Mesenchymal stem cell (in vitro differentiated cells and primary cell): ENCODE results near the gene FBXO22. TPM values are rescaled to one million over a fixed set of nuclear protein-coding genes. Genes with fewer than 3 reads are reported as not detected.
A peak's percentile ranks its signal among the peaks of the same experiment; 100 is the strongest.

Experiments used
- DNase-seq: peaks from one replicate; pipeline ENCODE4 v3.0.0-alpha.2; 2013
- H2AFZ ChIP-seq: one replicate; pipeline ENCODE4 v1.6.1; 2013; ENCODE audit warnings: low read depth, mild to moderate bottlenecking, control low read depth, inconsistent platforms, low read length, moderate library complexity
- H2AK5ac ChIP-seq: 2 replicates; pipeline ENCODE4 v1.6.1; 2013; ENCODE audit warnings: low read length, moderate library complexity, mild to moderate bottlenecking, inconsistent platforms; ENCODE audit not compliant: severe bottlenecking
- H2BK120ac ChIP-seq: one replicate; pipeline ENCODE4 v1.6.1; 2013; ENCODE audit warnings: low read depth, mild to moderate bottlenecking, inconsistent platforms, low read length, moderate library complexity
- H2BK12ac ChIP-seq, 2 experiments: one replicate each; pipeline ENCODE4 v1.6.1; 2013; ENCODE audit warnings: inconsistent platforms in 2 of 2, low read length in 2 of 2, mild to moderate bottlenecking in 2 of 2, moderate library complexity in 2 of 2, control low read depth in 1 of 2
- H2BK15ac ChIP-seq: one replicate; pipeline ENCODE4 v1.6.1; 2013; ENCODE audit warnings: mild to moderate bottlenecking, low read depth, inconsistent platforms; ENCODE audit not compliant: poor library complexity, severe bottlenecking
- H2BK5ac ChIP-seq: 2 replicates; pipeline ENCODE4 v1.6.1; 2013; ENCODE audit warnings: low read depth, mild to moderate bottlenecking, low read length, control low read depth, inconsistent platforms; ENCODE audit not compliant: poor library complexity, severe bottlenecking
- H3K14ac ChIP-seq, 2 experiments: one replicate each; pipeline ENCODE4 v1.6.1; 2013; ENCODE audit warnings: inconsistent platforms in 2 of 2, low read length in 2 of 2, control low read depth in 1 of 2, mild to moderate bottlenecking in 1 of 2, moderate library complexity in 1 of 2
- H3K18ac ChIP-seq, 2 experiments: one replicate each; pipeline ENCODE4 v1.6.1; 2013; ENCODE audit warnings: inconsistent platforms in 2 of 2, low read length in 2 of 2, control low read depth in 1 of 2, low read depth in 1 of 2, mild to moderate bottlenecking in 1 of 2
- H3K23ac ChIP-seq, 2 experiments: one replicate each; pipeline ENCODE4 v1.6.1; 2013; ENCODE audit warnings: inconsistent platforms in 2 of 2, low read length in 2 of 2, mild to moderate bottlenecking in 2 of 2, moderate library complexity in 2 of 2, control low read depth in 1 of 2
- H3K27ac ChIP-seq: 2 replicates; pipeline ENCODE4 v1.5.1; 2013; ENCODE audit warnings: mild to moderate bottlenecking, moderate library complexity, low read length, control low read depth, inconsistent platforms; ENCODE audit not compliant: poor library complexity, severe bottlenecking
- H3K27me3 ChIP-seq, 2 experiments: 2 replicates each; pipeline versions ENCODE4 v1.6.1 to v1.7.0; 2013; ENCODE audit warnings: low read length in 2 of 2, mild to moderate bottlenecking in 2 of 2, moderate library complexity in 2 of 2, control low read depth in 1 of 2, inconsistent platforms in 1 of 2; ENCODE audit not compliant: control insufficient read depth in 1 of 2, insufficient read depth in 1 of 2
- H3K36me3 ChIP-seq, 2 experiments: 2 replicates each; pipeline versions ENCODE4 v1.6.1 to v1.7.0; 2013; ENCODE audit warnings: low read length in 2 of 2, control low read depth in 1 of 2, inconsistent platforms in 1 of 2, low read depth in 1 of 2, mild to moderate bottlenecking in 1 of 2; ENCODE audit not compliant: insufficient read depth in 2 of 2, control insufficient read depth in 1 of 2
- H3K4ac ChIP-seq, 2 experiments: one replicate each; pipeline ENCODE4 v1.6.1; 2013; ENCODE audit warnings: inconsistent platforms in 2 of 2, low read length in 2 of 2, mild to moderate bottlenecking in 2 of 2, moderate library complexity in 2 of 2, control low read depth in 1 of 2, low read depth in 1 of 2
- H3K4me1 ChIP-seq: 2 replicates; pipeline ENCODE4 v1.6.1; 2013; ENCODE audit warnings: low read depth, low read length, control low read depth; ENCODE audit not compliant: control insufficient read depth, insufficient read depth
- H3K4me2 ChIP-seq: 2 replicates; pipeline ENCODE4 v1.6.1; 2013; ENCODE audit warnings: low read length, mild to moderate bottlenecking, inconsistent platforms; ENCODE audit not compliant: poor library complexity, severe bottlenecking
- H3K4me3 ChIP-seq, 2 experiments: 2 replicates each; pipeline versions ENCODE4 v1.5.1 to v1.7.0; 2013; ENCODE audit warnings: low read length in 2 of 2, mild to moderate bottlenecking in 2 of 2, control low read depth in 1 of 2, low read depth in 1 of 2; ENCODE audit not compliant: insufficient read depth in 1 of 2
- H3K79me1 ChIP-seq: replicated peaks from 2 replicates; pipeline ENCODE4 v1.6.1; 2013; ENCODE audit warnings: mild to moderate bottlenecking, control low read depth, low read length, inconsistent platforms; ENCODE audit not compliant: poor library complexity, severe bottlenecking
- H3K9ac ChIP-seq: 2 replicates; pipeline ENCODE4 v1.7.0; 2013; ENCODE audit warnings: mild to moderate bottlenecking, low read length, moderate library complexity
- H3K9me3 ChIP-seq: 2 replicates; pipeline ENCODE4 v1.7.0; 2013; ENCODE audit warnings: mild to moderate bottlenecking, low read length; ENCODE audit not compliant: control insufficient read depth
- H4K8ac ChIP-seq: one replicate; pipeline ENCODE4 v1.6.1; 2013; ENCODE audit warnings: inconsistent platforms, mild to moderate bottlenecking, low read length, moderate library complexity
- H4K91ac ChIP-seq: one replicate; pipeline ENCODE4 v1.6.1; 2013; ENCODE audit warnings: mild to moderate bottlenecking, low read length, inconsistent platforms
- WGBS: methylation state at CpG from one replicate; pipeline ENCODE4 v1.1.7; 2013; ENCODE audit warnings: mixed read lengths; 5-methylcytosine and 5-hydroxymethylcytosine counted together
- polyA plus RNA-seq, 2 experiments: library from polyadenylated mRNA; stranded (reverse); fragments of 200-250 nt; gene quantifications; one replicate each; pipeline ENCODE4 v1.2.3, GENCODE V29; 2013

FBXO22 gene
- 38.5 TPM for polyA plus RNA-seq (2013, experiment 1 of 2)
- polyA plus RNA-seq (2013, experiment 2 of 2) = 39.9 TPM

GRCh38 chr15:75903331-75904239, at the start of gene FBXO22:
FBXO22 (plus strand) TSS chr15:75903878; CDS start chr15:75903964, 86 bp downstream.
- H2BK15ac ChIP-seq = peak within 1 kb of the TSS; percentile 92
- peak within 1 kb of the TSS; percentile 69 for H2BK5ac ChIP-seq
- no peaks in the 10 kb centered on the region for H3K27me3 ChIP-seq
- peak within 1 kb of the TSS; percentile 75 for H2BK120ac ChIP-seq
- H2AK5ac ChIP-seq = peak within 1 kb of the TSS; percentile 96
- peaks cover 6% of the 10 kb centered on the region for H3K4me1 ChIP-seq
- peak within 1 kb of the TSS; percentile 97 for H3K9ac ChIP-seq
- H4K91ac ChIP-seq = peak within 1 kb of the TSS; percentile 48
- H3K23ac ChIP-seq = peak within 1 kb of the TSS in 1 of 2 experiments; percentile 61
- 3% methylated on average over 49 of the region's 63 CpGs for WGBS
- peak within 1 kb of the TSS; percentile 47 to 90 for H3K14ac ChIP-seq
- peak within 1 kb of the TSS; percentile 81 for H3K4me2 ChIP-seq
- peak; percentile 92 for DNase-seq
- H2AFZ ChIP-seq = peak within 1 kb of the TSS; percentile 20
- peak within 1 kb of the TSS; percentile 71 to 90 for H2BK12ac ChIP-seq
- peak within 1 kb of the TSS; percentile 3 to 75 for H3K4ac ChIP-seq
- H4K8ac ChIP-seq = peak within 1 kb of the TSS; percentile 88
- peaks cover 4 to 44% of the 10 kb centered on the region in 2 experiments for H3K36me3 ChIP-seq
- H3K18ac ChIP-seq = peak within 1 kb of the TSS; percentile 66 to 87
- no peaks in the 10 kb centered on the region for H3K9me3 ChIP-seq
- peak within 1 kb of the TSS; percentile 84 to 90 for H3K4me3 ChIP-seq
- peaks cover 11% of the 10 kb centered on the region for H3K79me1 ChIP-seq
- peak within 1 kb of the TSS; percentile 84 for H3K27ac ChIP-seq

GRCh38 chr15:75857886-75858285, 45.8 kb upstream of the FBXO22 start:
- Histone ChIP-seq H4K91ac (no peak overlapping the region), H3K18ac (no peak overlapping the region), H3K36me3 (peaks cover 7 to 41% of the 10 kb centered on the region in 2 experiments), H3K9ac (no peak overlapping the region), H2BK120ac (no peak overlapping the region), H3K14ac (no peak overlapping the region), H3K4me1 (peaks cover 3% of the 10 kb centered on the region), H2BK15ac (no peak overlapping the region), H3K4ac (no peak overlapping the region), H3K79me1 (peaks cover 27% of the 10 kb centered on the region), H2BK5ac (no peak overlapping the region), H4K8ac (no peak overlapping the region), H3K27ac (no peak overlapping the region), H3K9me3 (no peaks in the 10 kb centered on the region), H2AFZ (no peak overlapping the region), H2BK12ac (no peak overlapping the region), H2AK5ac (no peak overlapping the region), H3K27me3 (no peaks in the 10 kb centered on the region), H3K4me2 (no peak overlapping the region), H3K4me3 (no peak overlapping the region), H3K23ac (no peak overlapping the region)
- no peak for DNase-seq

DNA sequence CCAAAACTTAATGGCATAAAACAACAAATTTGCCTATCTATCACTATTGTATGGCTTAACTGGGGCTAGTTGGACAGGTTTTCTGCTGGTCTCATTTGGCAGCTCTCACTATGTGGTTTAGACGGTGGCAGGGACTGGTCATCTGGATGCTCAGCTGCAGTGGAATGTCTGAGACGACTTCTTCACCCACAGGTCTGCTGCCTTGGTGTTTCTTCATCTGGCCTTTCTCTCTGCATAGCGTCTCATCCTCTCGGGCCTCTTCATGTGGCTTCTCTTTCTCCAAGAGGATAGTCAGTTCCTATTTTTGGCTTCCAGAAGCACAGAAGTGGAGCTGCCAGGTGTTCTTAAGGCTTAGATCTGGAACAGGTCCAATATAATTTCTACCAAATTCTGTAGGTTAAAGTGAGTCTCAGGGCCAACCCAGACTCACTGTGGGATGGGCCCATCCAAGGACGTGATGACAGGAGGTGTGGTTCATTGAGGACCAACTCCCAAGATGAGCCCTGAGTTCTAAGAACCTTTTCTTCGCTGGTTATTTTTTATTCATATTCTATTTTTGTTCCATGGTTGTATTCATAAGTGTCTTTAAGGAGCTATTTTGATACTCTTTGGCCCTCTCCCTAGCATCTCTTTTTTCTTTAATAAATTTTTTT, 41.8 kb upstream of the FBXO22 start:
- Histone ChIP-seq H3K9ac (no peak overlapping the region), H3K79me1 (peaks cover 28% of the 10 kb centered on the region), H3K4me2 (no peak overlapping the region), H3K36me3 (peaks cover 7 to 26% of the 10 kb centered on the region in 2 experiments), H4K8ac (peak overlapping the region; percentile 49), H2BK120ac (peak overlapping the region; percentile 73), H2AK5ac (no peak overlapping the region), H3K27ac (no peak overlapping the region), H2BK12ac (no peak overlapping the region), H3K9me3 (no peaks in the 10 kb centered on the region), H3K27me3 (no peaks in the 10 kb centered on the region), H3K4ac (no peak overlapping the region), H2BK5ac (no peak overlapping the region), H4K91ac (no peak overlapping the region), H3K18ac (no peak overlapping the region), H3K4me1 (no peaks in the 10 kb centered on the region), H2AFZ (no peak overlapping the region), H3K4me3 (no peak overlapping the region), H2BK15ac (no peak overlapping the region), H3K14ac (no peak overlapping the region), H3K23ac (no peak overlapping the region)
- no peak for DNase-seq
- WGBS = 95% methylated on average over 5 of the region's 6 CpGs

- Histone ChIP-seq H3K4ac (no peak overlapping the region), H2BK120ac (no peak overlapping the region), H3K14ac (no peak overlapping the region), H3K18ac (no peak overlapping the region), H3K4me1 (no peaks in the 10 kb centered on the region), H3K9ac (no peak overlapping the region), H3K9me3 (no peaks in the 10 kb centered on the region), H3K4me3 (no peak overlapping the region), H3K36me3 (peaks cover 7 to 23% of the 10 kb centered on the region in 2 experiments), H3K79me1 (peaks cover 29% of the 10 kb centered on the region), H3K27me3 (no peaks in the 10 kb centered on the region), H3K4me2 (no peak overlapping the region), H2BK15ac (no peak overlapping the region), H2BK5ac (no peak overlapping the region), H2AK5ac (no peak overlapping the region), H4K8ac (no peak overlapping the region), H4K91ac (no peak overlapping the region), H2BK12ac (no peak overlapping the region), H2AFZ (no peak overlapping the region), H3K27ac (no peak overlapping the region), H3K23ac (no peak overlapping the region)
- DNase-seq = no peak
- 100% methylated on average over 1 of the region's 1 CpG for WGBS
Measured at GRCh38 chr15:75862796-75863195, 40.9 kb upstream of the FBXO22 start.
